ENCODE results near the gene FGF6.

The FGF6 gene

GRCh38 chr12:4482936-4483335 is 37.3 kb upstream of the FGF6 start:
- Histone ChIP-seq H3K4me1 (ENCODE audit: insufficient read depth, low read length) (no peaks in the 10 kb centered on the region), H3K4me2 (ENCODE audit: insufficient read depth, low read length) (no peak overlapping the region), H3K4me3 (ENCODE audit: low read depth in 1 of 2, low read length in 2 of 2) (no peak overlapping the region), H2AFZ (ENCODE audit: low read depth, low read length) (no peak overlapping the region), H4K20me1 (ENCODE audit: insufficient read depth, low read length) (no peaks in the 10 kb centered on the region), H3K9ac (ENCODE audit: low read depth, low read length) (no peak overlapping the region), H3K27ac (ENCODE audit: low read length) (no peak overlapping the region), H3K36me3 (ENCODE audit: insufficient read depth, low read length) (peaks cover 5% of the 10 kb centered on the region; the same call in 1 of the 2 replicates), H3K27me3 (ENCODE audit: insufficient read depth, low read length, poor library complexity) (no peaks in the 10 kb centered on the region), H3K9me3 (ENCODE audit: insufficient read depth, low read length, severe bottlenecking) (no peaks in the 10 kb centered on the region), H3K79me2 (ENCODE audit: insufficient read depth, low read length) (no peaks in the 10 kb centered on the region)
- TF ChIP-seq CTCF (IDR thresholded peaks at IDR 0.05; ENCODE audit: borderline replicate concordance, extremely low read depth, low read length, poor library complexity, severe bottlenecking) (no peak), EZH2 (IDR thresholded peaks at IDR 0.05; ENCODE audit: borderline replicate concordance, low read depth, low read length, severe bottlenecking) (no peak)
- no peak for DNase-seq
- no peak for ATAC-seq (ENCODE audit: insufficient read depth, low read depth)

GRCh38 chr12:4478933-4479332 is 33.3 kb upstream of the FGF6 start:
- H3K36me3 ChIP-seq (ENCODE audit: insufficient read depth, low read length), result no peaks in the 10 kb centered on the region
- ATAC-seq (ENCODE audit: insufficient read depth, low read depth), result no peak
- no peaks in the 10 kb centered on the region for H3K9me3 ChIP-seq (ENCODE audit: insufficient read depth, low read length, severe bottlenecking)
- no peaks in the 10 kb centered on the region for H3K4me1 ChIP-seq (ENCODE audit: insufficient read depth, low read length)
- H3K4me3 ChIP-seq (ENCODE audit: low read depth in 1 of 2, low read length in 2 of 2), result no peak overlapping the region
- H2AFZ ChIP-seq (ENCODE audit: low read depth, low read length), result no peak overlapping the region
- no peak for DNase-seq
- H3K27ac ChIP-seq (ENCODE audit: low read length), result no peak overlapping the region
- H3K27me3 ChIP-seq (ENCODE audit: insufficient read depth, low read length, poor library complexity), result peaks cover 5% of the 10 kb centered on the region
- no peak overlapping the region for H3K9ac ChIP-seq (ENCODE audit: low read depth, low read length)
- no peaks in the 10 kb centered on the region for H3K79me2 ChIP-seq (ENCODE audit: insufficient read depth, low read length)
- H3K4me2 ChIP-seq (ENCODE audit: insufficient read depth, low read length), result no peak overlapping the region
- H4K20me1 ChIP-seq (ENCODE audit: insufficient read depth, low read length), result no peaks in the 10 kb centered on the region
- no peak for TF ChIP-seq EZH2 (IDR thresholded peaks at IDR 0.05; ENCODE audit: borderline replicate concordance, low read depth, low read length, severe bottlenecking)
- TF ChIP-seq CTCF (IDR thresholded peaks at IDR 0.05; ENCODE audit: borderline replicate concordance, extremely low read depth, low read length, poor library complexity, severe bottlenecking), result no peak

GRCh38 chr12:4477129-4477528 is 31.5 kb upstream of the FGF6 start:
- Histone ChIP-seq H4K20me1 (ENCODE audit: insufficient read depth, low read length) (no peaks in the 10 kb centered on the region), H3K4me3 (ENCODE audit: low read depth in 1 of 2, low read length in 2 of 2) (no peak overlapping the region), H3K27ac (ENCODE audit: low read length) (no peak overlapping the region), H3K27me3 (ENCODE audit: insufficient read depth, low read length, poor library complexity) (peaks cover 5% of the 10 kb centered on the region), H3K9me3 (ENCODE audit: insufficient read depth, low read length, severe bottlenecking) (no peaks in the 10 kb centered on the region), H3K4me1 (ENCODE audit: insufficient read depth, low read length) (no peaks in the 10 kb centered on the region), H3K9ac (ENCODE audit: low read depth, low read length) (no peak overlapping the region), H2AFZ (ENCODE audit: low read depth, low read length) (no peak overlapping the region), H3K36me3 (ENCODE audit: insufficient read depth, low read length) (no peaks in the 10 kb centered on the region), H3K4me2 (ENCODE audit: insufficient read depth, low read length) (no peak overlapping the region), H3K79me2 (ENCODE audit: insufficient read depth, low read length) (no peaks in the 10 kb centered on the region)
- TF ChIP-seq EZH2 (IDR thresholded peaks at IDR 0.05; ENCODE audit: borderline replicate concordance, low read depth, low read length, severe bottlenecking), result no peak
- no peak for TF ChIP-seq CTCF (IDR thresholded peaks at IDR 0.05; ENCODE audit: borderline replicate concordance, extremely low read depth, low read length, poor library complexity, severe bottlenecking)
- no peak for ATAC-seq (ENCODE audit: insufficient read depth, low read depth)
- no peak for DNase-seq

- H3K27ac ChIP-seq (ENCODE audit: low read length), result no peak overlapping the region
- H3K4me2 ChIP-seq (ENCODE audit: insufficient read depth, low read length), result no peak overlapping the region
- peaks cover 8% of the 10 kb centered on the region for H3K27me3 ChIP-seq (ENCODE audit: insufficient read depth, low read length, poor library complexity)
- no peak overlapping the region for H3K4me3 ChIP-seq (ENCODE audit: low read depth in 1 of 2, low read length in 2 of 2)
- no peak for ATAC-seq (ENCODE audit: insufficient read depth, low read depth)
- TF ChIP-seq CTCF (IDR thresholded peaks at IDR 0.05; ENCODE audit: borderline replicate concordance, extremely low read depth, low read length, poor library complexity, severe bottlenecking), result no peak
- no peak for TF ChIP-seq EZH2 (IDR thresholded peaks at IDR 0.05; ENCODE audit: borderline replicate concordance, low read depth, low read length, severe bottlenecking)
- no peak for DNase-seq
- H3K79me2 ChIP-seq (ENCODE audit: insufficient read depth, low read length), result no peaks in the 10 kb centered on the region
- no peaks in the 10 kb centered on the region for H4K20me1 ChIP-seq (ENCODE audit: insufficient read depth, low read length)
- H3K36me3 ChIP-seq (ENCODE audit: insufficient read depth, low read length), result no peaks in the 10 kb centered on the region
- no peak overlapping the region for H3K9ac ChIP-seq (ENCODE audit: low read depth, low read length)
- H3K4me1 ChIP-seq (ENCODE audit: insufficient read depth, low read length), result no peaks in the 10 kb centered on the region
- no peak overlapping the region for H2AFZ ChIP-seq (ENCODE audit: low read depth, low read length)
- no peaks in the 10 kb centered on the region for H3K9me3 ChIP-seq (ENCODE audit: insufficient read depth, low read length, severe bottlenecking)
These were observed 26.4 kb upstream of the FGF6 start for GRCh38 chr12:4472046-4472445.

Measured in DND-41 (cell line).